NCI-H1930 (cell line): Measurements from ENCODE around the gene VAV2.

Source experiments
- DNase-seq, 2 experiments: peaks; one replicate each; lab custom pipeline; 2025; lab: John Stamatoyannopoulos, UW

VAV2 gene

DNA sequence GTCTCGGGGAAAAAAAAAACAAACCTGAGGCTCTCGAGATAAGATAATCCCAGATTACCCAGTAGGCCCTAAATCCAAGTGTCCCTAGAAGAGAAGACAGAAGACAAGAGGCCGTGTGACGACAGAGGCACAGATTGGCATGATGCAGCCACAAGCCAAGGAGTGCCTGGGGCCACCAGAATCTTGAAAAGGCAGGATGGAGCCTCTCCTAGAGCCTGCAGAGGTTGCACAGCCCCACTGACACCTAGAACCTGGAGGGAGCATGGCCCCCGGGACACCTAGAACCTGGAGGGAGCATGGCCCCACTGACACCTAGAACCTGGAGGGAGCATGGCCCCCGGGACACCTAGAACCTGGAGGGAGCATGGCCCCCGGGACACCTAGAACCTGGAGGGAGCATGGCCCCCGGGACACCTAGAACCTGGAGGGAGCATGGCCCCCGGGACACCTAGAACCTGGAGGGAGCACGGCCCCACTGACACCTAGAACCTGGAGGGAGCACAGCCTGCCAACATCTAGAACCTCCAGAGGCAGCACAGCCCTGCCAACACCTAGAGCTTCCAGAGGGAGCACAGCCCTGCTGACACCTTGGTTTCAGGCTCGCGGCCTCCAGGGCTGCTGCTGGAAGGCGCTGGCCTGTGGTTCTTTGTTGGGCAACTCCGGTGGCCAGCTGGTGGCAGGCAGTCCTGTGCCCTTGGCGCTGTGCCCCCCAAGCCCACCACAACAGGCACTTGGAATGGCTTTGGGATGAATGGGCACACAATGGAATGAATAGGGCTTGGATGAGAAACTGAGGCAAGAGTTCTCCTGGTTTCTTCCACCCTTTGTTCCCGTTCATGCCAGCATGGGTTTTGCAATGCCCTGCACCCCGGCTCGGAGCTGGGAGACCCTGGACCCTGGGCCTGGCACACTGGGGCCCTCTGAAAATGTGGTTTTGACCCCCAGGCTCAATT lies 39.2 kb downstream of the VAV2 start:
- DNase-seq = no peak

DNA sequence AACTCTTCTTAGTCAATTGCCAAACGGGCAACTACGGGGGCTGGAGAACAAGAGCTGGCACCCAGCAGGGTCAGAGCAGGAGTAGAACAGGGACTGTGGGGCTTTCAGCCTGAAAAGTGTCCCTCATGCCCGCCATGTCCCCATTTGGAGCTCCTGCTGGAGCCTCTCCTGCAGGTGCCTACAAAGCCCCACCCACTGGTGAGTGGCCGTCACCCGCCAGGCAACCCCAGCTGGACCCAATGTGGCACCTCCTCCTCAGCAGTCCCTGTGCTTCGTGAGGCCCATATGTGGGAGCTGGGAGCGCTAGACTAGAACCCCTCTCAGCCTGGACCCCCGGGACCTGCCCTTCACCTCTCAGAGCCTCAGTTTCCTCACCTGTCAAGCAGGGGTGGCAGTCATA lies 40.9 kb downstream of the VAV2 start:
- no peak for DNase-seq

DNA sequence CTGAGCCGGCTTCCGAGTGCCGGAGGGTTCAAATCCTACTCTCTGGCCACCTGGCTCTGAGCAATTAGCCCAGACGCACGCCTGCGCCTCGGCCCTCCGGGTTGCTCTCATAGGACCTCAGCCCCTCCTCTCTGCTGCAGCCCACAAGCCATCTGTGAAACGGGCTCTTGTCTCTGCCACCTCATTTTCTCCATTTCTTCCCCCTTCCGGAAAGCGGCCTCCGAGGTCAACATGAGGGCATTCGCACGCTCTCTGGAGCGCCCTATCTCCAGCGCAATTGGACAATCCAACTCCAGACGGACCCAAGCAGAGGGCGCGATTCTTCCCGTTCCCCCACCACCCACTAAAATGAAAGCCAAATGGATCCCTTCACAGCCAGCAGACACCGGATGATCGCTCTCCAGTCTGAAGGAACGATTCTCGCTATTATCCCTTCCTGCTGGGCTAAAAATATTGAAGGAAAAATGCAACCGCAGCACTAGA lies 41.5 kb downstream of the VAV2 start:
- no peak for DNase-seq

DNA sequence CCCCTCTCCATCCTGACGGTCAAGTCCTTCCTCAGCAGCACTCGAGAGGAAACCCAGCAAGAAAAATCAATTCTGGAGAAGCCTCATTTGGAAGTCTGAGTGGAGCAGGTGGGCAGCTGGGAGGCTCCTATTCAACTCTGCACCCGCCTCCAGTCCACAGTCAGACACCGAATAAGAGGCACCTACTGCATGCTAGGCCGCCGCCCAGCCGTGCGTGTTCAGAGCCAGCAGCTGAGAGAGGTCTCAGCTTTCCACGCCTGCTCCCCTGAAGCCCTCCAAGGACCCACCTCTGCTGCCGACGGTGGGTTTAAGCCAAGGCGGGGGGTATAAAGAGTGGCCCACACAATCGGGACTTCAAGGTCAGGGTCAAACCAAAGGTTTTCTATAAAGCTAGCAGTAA lies 41.9 kb downstream of the VAV2 start:
- no peak for DNase-seq

DNA sequence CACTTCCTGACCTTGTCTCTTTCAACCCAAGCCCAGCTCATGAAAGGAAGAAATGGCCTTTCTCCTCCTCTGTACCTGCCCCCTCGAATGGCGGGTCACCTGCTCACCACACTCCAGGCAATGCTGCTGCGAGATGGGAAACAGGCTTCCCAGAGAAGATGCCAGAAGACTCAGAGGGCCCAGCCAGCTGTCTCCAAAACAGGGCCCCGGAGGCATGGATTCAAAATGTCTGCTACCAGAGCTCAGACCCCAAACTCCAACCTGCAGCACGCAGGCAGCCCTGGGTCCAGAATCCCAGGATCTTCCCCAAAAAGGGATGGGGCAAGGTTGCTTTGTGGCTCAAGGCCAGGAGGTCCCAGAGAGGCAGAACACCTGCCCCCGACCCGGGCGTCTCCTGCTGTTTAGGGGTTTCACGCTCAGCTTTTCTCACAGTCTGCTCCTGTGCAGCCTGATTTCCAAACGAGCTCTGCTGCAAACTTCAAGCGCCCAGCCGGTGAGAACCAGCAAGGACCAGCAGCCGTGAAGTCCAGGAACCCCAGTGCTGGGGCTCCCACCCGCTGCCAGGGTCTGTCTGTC lies 42.5 kb downstream of the VAV2 start:
- no peak for DNase-seq

DNA sequence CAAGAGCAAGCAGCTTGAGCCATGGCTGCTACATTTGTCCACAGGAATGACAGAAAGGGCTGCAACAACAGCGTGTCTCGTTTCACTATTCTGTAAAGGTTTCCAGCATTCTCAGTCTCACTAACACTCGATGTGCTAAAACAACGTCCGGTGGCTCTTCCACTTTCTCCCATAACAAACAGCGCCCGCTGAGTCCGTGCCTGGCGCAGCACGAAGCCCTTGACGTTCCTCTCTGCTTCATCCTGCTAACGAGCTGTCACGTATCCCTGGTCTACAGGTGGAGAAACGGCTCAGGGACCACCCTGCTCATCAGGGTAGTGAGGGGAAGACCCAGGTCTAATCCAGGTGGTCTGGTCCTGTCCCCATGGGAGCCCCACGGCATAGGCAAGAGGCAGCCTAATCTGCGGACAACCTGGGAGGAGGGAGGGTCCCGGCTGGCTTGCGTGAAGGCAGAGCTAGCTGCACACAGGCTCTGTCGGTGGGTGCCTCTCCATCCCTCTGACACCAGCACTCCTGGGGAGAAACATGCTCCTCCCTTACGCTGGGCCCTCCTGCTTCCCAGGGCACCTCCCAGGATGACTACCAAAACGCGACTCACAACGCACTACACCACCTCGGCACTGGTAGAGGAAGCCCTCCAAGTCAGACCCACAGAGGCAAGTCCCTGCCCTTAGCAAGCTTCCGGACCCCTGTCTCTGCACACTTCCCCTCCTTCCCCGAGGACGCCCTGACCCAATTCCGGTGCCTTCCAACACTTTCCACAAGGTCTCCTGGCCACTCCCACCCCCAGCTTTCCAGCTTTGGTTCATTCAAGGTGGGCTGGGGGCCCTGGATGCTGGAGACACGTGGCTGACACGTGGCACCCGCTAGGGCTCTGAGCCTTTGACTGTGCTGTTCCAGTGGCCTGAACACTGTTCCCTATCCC lies 43.3 kb downstream of the VAV2 start:
- no peak for DNase-seq

DNA sequence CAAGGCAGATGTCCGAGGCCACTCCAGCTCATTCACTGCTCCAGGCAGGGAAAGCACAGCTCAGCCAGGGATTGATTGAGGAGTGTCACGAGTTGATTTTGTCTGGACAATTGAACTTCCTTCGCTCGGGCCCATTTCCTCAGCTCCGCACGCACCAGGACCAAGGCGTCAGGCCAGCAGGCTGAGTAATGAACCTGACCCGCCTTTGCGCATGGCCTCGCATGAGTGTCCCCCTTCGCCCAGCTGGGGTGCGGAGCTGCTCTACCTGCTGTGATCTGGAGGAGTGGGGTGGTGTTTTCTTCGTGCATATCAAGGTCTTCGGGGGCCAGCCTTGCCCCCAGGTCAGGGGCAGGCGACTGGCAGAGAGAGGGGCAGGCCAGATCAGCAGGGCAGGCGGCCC lies 44.0 kb downstream of the VAV2 start:
- no peak for DNase-seq

DNA sequence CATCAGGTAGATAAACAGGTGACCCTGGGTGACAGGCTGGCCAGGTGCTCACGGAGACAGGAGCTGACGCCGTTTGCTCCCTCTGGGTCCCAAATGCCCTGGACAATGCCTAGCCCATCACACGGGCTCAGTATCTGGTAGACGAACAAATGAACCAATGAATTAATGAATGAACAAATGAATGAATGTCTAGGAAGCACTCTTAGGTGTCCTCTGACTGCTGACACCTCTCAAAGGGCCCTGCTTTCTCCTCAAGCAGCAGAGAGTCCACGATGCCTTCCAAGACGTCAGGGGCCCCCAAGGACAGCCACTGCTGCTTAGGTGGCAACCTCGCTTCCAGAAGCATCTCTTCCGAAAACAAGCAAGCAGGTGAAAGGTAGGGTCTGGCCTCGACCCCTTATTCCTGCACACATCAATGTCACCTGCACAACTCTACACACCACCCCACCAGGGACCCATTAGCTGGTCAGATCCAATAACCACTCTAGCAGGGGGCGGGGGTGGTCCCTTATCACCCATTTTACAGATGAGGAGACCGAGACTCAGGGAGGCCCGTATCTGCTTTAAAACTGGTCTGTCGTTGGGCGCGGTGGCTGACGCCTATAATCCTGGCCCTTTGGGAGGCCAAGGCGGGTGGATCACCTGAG lies 45.2 kb downstream of the VAV2 start:
- DNase-seq = no peak

DNA sequence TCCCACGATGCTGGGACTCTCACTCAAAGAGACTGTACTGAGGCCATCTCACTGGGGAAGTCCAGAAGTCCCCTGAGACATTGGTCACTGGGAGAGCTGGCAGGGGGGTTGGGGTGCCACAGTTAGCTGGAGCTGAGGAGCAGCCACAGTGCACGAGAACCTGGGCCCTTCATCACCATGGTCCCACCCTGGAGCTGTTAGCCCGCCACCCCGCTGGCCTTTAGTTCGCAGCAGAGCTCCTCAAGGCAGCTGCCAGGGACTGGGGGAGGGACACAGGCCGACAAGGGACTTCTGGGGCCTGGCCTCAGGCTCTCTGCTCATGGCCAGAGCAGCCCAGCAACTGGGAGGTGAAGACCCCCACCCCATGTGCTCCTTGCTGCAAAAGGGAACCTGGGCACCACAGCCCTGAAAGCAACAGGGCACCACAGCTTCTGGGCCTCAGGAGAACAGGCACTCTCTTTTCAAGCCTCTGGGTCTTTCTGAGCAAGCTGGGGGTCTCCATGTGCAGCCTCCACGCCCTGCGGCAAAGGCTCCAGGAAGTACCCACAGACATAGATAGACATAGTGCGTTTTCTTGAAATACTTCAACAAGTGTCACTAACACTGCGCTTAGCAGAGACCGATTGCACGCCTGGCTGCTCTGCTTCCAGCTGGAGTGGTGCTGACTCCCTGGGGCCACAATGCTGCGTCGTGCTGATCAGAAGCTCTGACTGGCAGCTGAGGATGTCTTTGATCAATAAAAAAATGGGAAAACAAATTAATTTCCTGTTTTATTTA lies 46.0 kb downstream of the VAV2 start:
- DNase-seq = no peak

DNA sequence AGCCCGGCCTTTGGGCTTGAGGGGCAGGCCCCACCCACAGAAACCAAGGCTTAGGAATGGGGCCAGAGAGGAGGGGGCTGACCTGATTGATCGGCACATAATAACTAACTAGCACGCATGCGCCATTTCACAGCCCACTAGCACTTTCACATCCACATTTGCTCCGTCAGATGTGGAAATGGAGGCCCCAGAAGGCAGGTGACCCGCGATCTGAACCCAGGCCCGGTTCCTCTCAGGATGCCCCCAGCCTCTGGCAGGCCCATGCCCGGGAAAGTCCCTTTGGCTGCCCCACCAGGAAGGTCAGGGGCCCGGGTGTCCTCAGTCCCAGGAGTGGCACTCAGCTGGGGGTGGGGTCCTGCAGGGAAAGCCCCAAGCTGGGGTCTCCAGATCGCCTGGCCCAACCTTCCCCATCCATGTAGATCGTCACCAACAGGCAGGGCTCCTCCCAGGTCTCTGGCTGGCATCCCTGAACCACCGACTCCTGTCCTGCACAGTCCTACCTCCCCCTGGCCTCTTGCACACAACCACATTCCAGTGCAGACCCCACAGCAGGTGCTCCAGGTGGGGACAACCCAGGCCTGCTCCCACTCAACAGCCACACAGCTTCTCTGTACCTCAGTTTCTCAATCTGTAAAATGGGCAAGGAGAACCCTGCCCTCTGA lies 46.7 kb downstream of the VAV2 start:
- no peak for DNase-seq

DNA sequence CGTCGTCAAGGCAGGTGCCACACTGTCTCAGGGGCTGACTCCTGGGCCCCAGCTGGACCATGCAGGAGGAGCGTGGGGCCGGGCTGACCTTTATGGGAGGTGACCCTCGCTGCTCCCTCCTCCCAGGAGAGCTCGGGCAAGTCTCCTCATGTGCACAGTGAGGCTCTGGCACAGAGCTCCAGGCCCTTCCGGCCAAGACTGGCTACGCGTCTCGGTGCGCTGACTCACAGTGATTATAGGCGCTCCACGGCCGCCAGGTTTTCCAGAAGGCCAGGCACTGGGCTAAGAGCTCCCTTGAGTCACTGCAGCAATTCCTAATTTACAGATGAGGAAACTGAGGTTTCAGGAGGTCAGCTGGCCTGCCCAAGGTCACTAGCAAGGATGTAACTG lies 47.4 kb downstream of the VAV2 start:
- DNase-seq = no peak

DNA sequence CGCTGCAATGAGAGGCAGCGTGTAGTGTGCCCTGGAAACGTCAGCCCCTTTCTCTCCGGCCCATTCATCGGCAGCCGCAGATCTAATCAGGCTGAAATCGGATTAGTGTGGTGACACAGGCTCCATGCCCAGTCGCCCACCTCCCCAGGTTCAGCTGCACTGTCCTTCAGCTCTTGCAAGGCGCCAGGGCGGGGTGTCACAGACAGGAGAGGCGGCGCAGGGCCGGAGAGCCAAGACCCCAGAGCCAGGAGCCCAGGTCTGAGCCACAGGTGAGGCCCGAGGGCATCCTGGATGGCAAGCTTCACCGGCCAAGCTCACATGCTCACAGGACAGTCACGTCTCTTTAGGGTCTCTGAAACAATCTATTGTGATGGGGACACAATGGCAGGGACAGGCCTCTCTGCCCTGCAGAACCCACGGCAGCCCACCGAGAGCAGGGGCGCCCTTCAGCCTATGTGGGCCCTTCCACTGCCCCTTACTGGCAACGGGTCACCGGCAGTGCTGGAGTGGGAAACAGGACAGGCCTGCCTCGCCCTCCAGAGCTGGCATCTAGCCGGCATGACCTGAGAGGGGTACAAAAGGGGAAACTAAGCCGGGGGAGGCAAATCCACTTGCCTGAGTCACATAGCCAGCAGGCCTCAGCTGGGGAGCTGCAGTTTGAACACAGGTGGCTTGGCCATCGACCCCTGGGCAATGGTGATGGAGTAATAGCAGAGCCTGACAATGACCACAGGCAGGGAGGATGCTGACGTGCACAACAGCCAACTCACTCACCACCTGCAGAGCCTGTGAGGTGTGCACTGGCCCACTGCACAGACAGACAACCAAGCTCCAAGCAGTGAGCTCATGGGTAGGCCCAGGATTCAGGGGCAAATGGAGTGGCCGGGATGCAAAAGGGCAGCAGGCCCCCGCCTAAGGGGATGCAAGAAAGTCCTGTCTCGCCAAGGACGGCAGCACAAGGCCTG lies 48.1 kb downstream of the VAV2 start:
- no peak for DNase-seq

DNA sequence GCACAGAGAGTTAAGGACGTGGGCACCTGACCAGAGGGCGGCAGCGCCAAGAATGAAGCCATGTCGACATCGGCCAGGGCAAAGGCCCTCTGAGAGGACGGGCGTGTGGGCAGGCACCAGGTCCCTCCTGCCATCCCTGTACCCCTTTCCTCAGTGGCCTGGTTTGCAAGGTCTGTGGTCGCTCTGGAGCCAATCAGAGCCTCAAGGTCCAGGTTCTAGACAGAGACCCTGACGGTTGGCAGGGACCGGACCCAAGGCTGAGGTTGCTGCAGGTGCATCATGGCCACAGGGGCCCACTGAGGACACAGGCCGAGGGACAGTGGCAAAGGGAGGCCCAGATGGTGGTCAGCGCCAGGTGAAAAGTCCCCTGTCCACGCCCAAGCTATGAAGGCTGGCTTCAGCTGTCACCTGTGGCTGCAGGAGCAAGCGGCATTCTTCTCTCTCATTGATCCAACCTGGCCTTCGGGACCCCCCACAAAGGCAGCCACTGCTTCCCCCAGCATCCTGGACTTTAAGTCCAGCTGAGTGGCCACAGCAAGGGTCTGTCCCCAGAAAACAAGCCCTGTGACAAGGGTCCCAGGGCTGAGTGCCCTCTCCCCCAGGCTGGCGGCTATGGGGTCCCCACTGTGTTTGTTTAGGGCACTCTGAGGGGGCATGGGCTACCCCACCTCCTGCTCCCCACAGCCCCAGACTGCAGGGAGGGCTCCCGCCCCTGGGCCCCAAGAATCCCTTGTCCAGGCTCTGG lies 48.9 kb downstream of the VAV2 start:
- DNase-seq = no peak

DNA sequence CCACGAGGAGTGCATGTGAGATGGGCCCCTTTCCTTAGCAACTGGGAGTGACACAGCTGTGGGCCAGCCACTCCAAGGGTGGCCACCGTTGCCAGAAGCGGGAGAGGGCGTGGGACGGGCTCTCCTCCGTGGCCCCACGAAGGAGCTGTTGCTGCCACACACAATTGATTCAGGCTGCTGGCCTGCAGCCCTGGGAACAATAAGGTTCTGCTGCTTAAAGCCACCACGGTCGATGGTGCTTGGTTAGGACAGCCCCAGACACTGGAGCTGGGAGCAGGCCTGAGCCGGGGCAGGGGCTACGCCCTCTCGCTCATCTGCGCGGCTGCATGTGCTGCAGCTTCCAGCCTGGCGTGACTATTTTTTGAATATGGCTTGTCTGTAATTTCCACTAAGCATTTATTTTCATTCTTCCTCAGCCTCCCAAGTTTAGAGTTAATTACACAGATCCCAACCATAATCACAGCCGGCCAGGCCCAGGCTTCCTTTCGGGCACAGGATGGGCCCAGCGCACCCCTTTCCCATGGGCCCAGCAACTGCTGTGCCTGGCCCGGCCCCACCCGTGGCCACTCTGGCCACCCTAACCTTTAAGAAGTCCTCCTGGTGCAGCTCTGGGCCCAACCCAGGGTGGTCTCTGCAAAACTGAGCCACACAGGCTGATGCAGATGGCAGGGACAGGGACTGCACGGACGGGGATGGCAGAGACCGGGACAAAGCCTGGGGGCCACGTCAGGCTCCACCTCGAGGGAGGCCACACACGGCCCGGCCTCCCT lies 49.7 kb downstream of the VAV2 start:
- DNase-seq = no peak

DNA sequence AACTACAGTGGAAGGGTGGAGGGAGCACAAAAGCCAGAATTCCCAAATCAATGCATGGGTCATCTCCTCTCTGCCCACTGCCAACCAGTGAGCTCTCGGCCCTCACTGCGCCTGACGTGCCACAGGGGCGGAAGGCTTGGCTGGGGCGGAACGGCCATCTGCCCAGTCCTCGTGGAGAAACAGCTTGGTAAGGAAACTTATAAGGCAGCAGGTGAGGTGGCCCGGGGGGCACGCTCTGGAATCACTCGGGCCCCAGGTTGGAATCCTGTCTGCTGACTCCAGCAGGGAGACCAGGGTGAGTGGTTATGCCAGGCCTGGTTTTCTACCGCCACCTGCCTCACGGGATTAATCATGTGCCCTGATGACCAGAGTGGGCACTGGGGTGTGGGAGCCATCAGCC lies 52.3 kb downstream of the VAV2 start:
- no peak for DNase-seq

DNA sequence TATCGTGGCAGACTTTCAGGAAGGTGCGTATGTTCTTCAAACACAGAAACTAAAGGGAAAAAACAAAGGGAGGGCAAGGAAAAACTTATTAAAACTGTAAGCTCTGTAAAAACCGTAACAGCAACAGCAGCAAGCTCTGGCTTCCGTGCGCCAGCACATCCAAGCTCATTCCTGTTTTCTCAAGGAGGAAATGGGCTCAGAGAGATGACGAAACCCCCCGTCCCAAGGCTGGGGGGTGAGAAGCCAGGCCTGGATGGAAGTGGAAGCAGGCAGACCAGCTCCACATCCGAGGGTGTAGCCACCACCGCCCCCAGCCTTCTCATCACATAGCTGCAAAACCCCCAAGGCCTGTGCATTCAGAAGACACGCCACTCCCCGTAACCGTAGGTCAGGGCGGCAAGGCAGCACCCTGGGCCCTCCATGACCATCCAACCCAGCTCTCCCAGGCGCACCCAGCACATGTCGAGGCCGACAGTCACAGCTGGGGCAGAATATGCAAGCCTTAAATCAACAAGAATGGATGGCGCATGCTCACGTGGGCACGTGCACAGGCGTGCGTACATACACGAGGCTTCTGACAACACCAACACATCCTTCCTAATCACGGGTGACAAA lies 52.8 kb downstream of the VAV2 start:
- DNase-seq = no peak

DNA sequence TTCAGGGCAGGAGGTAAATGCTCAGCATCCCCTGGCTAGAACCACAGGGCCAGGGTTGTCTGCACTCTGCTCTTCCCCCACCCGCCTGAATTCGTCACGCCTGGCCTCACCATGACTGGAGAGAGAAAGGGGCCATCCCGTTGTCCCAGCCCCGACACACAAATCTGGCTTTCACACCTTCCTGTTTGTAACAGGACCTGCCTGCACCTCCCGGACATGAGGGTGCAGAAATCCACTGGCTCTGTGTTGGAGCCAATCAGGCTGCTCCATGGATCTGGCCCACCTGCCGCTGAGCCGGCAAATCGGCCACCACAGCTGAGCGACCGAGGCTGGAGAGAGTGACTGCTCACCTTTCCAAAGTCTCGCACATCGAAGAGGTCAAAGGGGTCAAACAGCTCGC lies 53.4 kb downstream of the VAV2 start:
- no peak for DNase-seq
